Activated effector memory CD4-positive, alpha-beta T cell treated with anti-CD3 and anti-CD28 coated beads, Interleukin-2, amount 50 U/mL, for 16 hours (primary cell): Measurements from ENCODE around the gene TEKT3.

Experiments used
- DNase-seq: peaks from one replicate; pipeline ENCODE4 v3.0.0-alpha.2; 2020

Gene TEKT3

DNA sequence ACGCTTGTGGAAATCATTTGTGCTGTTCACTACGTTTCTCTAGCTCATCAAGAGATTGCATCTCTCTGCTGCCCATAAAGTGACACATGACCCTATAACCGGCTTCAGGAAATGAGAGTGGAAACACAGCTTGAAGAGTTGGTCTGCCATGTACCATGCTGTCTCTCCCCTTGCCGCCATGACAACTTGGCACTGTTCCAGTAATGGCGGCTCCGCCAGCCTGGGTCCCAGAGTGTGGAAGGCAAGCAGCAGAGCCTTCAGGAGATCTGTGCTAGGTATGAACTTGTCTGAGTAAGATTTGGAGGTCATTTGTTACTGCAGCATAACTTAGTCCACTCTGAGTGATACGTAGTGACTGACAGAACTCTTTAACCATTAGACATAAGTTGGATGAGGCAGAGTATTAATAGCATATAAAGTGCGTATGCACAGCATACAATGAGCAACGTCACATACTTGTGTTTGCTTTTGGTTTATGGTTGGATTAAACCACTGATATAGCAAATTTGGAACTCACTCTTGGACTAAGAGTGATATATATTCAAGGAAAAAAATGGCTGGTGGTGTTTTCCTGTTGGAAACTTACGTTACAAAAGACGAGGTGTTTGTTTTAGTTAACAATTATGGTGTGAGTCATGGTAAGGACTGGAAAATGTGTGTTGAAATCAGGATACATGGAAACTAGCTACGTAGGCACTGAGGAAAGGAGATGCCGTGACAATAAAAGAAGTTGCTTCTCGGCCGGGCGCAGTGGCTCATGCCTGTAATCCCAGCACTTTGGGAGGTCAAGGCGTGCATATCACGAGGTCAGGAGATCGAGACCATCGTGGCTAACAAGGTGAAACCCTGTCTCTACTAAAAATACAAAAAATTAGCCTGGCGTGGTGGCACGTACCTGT lies 51.9 kb downstream of the TEKT3 start:
- no peak for DNase-seq

DNA sequence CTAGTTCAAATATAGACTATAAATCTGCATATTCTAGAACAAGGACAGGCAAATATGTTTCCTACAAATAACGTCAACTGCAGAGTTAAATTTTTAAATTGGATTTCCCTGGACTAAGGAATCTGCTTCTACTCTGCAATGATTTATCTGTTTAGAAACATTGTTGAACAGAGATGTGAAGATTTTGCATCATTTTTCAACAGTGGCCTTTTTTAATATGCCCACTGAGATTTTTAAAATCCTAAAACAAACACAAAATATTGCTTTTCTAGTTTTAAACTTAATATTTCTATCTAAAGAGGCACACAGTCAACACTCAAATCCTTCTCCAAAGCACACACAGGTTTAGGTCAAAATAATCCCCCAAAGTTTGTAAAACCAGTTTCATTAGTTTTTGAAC lies 52.5 kb downstream of the TEKT3 start:
- DNase-seq = no peak

DNA sequence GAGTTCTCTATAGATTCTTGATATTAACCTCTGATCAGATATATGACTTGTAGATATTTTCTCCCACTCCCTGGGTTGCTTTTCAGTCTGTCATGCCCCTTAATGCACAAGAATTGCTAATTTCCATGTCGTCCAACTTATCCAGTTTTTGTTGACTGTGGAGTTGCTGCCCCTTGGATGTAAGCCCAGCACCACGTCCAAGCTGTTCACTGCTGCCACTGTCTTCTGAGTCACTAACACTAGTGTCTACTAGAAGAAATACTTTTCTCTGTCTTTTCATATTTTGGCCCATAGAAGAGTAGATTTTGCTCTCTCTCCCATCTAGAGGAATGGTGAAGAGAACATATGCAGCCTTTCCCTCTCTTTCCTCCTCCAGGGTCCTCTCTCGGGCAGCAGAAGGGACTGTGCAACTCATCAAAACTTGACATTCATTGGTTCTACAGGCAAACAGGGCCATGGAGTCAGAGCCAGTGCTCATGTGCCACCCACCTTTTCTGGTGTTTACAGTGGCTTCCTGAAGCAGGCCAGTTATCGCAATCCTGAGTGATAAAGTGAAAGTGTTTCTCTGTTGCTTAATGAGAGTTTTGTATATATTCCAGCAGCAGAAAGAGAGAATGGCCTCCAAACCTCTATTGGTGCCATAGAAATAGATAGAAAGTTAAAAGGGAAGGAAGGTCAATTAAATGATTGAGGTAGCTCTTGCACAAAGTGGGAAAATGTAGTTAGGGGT lies 53.7 kb downstream of the TEKT3 start:
- DNase-seq = no peak

DNA sequence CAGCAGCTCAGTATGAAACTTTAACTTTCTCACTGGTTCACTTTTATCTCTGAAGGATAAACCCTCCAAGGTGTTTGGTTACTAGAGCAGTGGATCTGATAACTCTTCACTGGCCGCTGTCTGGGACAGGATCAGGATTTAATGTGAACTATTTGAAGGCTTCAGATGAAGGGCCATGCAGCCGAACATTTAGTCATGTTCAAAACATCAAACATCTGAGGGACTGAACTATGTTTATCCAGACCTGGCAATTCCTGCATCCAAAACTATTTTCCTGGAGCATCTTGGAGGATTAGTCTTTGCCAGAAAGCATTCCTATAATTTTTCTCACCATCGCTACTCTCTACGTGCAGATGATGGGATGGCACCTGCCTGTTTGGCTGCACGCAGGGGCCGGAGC lies 55.9 kb downstream of the TEKT3 start:
- no peak for DNase-seq

DNA sequence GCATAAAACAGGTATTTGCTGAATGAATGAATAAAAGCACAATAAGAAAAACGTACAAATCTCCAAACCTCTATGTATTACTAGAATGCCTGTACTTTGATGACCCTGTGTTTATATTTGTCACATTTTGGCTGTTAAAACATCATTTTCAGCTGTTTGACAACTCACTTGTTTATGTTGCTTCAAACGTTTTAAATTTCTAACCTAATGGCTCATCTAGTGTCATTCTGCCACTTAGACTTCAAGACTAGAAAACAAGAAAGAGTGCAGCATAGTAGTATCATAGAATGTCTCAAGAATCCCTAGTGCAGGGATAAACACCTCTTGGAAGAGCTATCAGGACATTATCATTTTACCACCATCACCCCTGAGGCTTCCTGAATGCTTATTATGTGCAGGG lies 56.9 kb downstream of the TEKT3 start:
- DNase-seq = no peak

DNA sequence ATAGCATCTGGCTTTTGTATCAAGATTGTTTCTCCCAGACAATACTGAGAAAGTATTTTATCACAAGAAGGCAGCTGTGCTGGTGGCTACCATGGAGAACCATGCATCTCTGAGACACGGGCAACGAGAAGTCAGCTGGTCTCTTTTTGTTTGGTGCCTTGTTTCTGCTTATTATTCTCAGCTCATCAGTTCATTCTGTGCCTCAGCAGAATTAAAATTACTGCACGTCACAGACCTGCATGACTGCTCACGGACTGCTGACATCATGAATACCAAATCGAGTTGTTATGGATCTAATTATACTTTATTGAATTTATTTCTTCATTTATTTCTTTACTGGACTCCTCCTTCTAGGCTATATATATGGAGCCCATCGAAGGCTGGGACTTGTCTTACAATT lies 57.3 kb downstream of the TEKT3 start:
- DNase-seq = no peak

DNA sequence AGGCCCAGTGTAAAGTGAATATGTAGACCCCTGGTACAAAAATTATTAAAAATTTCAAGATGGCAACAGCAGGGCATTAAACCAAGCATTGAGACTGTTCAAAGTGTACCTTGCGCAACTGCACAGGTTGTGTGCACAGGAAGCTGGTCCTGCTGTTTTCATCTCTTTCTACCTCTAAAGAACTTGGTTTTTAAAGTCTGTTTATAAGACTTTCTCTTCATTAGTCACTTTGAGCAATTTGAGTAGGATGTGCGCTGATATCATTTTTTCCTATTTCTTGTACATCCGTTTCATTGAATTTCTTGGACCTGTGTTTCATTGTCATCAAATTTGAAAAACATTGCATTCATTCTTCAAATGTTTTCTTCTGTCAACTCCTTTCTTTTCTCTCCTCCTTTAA lies 59.5 kb downstream of the TEKT3 start:
- no peak for DNase-seq

DNA sequence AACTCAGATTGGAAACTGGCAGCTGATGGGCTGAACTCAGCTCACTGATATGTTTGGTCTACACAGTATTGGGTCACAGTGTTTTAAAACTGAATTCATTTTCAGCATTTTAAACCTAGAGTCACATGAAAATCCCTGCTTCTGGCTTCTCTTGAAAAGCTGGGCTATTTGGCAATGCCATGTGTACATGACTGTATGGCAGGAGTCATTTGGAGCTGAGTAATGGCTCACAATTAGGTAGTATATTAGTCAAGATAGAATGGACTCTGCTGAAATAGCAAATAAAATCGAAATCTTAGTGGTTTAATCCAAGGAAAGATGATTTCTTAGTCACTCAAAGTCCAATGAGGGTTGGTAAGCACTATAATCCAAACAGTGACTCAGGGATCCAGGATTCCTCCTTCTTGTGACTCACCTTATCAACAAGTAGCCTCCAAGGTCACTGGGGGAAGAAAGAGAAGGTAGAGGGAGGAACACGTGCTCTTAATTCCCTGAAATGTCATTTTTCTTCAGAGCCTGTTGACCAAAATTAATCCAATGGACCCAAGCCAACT lies 62.4 kb downstream of the TEKT3 start:
- no peak for DNase-seq

DNA sequence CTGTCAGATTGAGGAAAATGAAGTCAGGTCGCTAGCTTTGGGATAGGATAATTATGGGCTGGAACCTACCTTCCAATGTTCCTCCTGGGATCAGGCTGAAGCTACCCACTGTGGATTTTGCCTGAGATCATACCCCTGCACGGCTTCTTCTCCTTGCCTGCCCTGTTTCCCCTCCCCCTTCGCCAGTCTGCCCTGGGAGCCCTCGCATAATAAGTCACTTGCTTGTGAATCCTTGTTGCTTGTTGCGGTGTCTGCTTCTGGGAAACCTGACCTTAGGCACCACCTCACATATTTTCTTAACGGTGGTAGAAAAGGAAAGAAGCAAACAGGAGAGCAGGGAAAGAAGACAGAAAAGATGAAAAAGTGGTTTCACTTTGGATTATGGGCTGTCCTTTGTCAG lies 63.0 kb downstream of the TEKT3 start:
- DNase-seq = no peak

DNA sequence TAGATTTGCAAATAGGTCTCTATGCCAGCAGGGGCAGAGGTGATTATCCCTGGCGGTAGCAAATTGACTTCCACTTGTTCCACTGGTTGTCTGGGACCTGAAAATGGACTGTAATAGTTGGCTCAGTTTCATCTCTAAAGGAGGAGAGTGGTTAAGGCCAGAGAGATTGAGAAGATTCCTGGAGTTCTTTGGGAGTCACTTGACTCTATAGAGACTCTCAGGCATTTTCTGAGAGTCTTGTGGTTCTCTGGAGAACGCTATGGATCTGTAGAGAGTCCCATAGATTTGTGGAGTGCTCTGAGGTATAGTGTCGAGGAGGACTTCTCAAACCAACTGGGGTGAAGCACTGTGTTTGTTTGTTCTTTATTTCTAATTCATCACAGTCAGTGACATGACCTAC lies 67.4 kb downstream of the TEKT3 start:
- no peak for DNase-seq

DNA sequence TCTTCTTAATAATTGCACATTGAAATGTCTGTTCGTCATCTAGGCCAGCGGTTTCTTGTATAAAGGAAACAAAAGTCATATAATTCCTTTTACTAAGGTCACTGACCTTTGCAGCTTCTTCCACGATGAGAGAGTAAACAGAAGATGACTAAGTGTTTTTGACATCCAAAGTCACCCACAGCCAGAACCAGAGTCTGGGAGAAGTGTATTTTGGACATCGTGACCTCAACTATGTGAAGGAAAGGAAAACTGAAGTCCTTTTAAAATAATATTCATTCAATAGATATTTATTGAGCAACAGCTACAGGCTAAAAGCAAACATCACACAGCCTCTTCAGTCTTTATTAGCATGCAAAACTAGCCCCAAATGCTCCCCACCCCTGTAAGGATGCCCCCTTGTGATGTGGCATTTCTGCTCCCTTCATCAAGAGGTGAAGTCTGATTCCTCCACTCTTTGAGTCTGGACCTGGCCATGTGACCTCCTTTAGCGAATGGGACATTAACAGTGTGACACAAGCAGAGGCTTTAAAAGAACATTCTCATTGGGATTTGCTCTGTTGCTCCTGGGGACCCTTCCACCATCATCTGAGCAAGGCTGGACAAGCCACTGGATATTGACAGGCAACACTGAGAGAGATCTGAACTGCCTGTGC lies 68.1 kb downstream of the TEKT3 start:
- DNase-seq = no peak

DNA sequence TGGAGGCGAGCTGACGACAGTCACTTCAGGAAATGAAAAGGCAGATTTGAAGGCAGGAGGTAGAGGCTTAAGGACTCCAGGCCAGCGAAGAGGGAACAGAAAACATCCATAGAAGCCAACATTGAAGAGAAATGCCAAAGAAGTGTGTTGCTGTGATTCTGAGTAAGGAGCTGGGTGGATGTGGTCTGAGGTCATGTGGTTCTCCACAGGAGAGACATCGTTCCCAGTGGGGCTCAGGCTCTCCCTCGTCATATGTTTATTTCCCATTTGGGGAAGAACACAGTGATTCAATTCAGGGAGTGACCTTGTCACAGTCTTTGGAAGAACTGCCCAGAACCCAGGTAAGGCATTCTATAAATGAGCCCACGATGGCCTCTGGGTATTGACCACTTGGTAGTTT lies 69.7 kb downstream of the TEKT3 start:
- no peak for DNase-seq

DNA sequence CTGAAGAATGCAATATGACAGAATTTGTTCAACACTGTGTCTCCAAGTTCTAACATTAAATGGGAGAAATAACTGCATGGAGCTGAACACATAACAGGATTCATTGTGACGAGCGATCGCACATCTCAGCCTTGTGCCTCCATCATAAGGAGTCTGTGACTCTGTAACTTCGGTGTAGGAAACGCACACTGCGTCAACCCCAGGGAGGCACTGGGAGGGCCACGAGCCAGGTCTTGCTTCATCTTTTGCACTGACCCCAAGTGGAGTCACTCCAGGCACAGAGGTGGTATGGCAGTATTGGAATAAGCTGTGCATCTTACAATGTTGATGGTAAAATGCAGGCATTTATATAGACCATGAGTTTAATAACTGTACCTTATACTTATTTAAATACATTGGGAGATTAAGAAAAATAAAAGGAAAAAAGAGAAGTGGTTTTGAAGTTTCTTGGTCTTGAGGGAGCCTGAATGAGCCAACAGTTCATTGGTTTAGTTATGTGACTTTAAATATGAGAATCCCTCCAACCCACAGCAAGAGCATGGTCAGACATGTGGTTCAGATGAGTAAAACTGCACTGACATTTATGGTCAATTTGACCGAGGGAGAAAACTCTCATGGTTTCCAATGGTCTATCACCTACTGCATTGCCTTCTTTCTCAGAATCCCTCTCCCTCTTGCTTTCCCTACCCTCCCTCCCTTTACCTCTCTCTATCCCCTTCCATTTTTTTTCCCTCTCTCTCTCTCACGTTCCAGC lies 70.6 kb downstream of the TEKT3 start:
- DNase-seq = no peak

DNA sequence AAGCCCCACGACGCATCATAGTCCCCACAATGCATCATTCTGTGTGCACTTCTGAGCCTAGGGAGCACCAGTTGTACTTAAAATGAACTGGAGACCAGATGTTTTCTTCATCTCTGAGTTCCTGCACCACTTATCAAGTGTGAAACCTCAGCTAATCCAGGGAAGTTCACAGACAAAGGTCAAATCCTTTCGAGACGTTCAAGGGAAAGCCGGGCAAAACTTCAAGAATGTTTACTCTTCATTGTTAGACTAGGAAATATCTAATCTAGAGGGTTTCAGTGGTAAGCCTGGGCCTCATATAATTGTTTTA lies 71.7 kb downstream of the TEKT3 start:
- no peak for DNase-seq

DNA sequence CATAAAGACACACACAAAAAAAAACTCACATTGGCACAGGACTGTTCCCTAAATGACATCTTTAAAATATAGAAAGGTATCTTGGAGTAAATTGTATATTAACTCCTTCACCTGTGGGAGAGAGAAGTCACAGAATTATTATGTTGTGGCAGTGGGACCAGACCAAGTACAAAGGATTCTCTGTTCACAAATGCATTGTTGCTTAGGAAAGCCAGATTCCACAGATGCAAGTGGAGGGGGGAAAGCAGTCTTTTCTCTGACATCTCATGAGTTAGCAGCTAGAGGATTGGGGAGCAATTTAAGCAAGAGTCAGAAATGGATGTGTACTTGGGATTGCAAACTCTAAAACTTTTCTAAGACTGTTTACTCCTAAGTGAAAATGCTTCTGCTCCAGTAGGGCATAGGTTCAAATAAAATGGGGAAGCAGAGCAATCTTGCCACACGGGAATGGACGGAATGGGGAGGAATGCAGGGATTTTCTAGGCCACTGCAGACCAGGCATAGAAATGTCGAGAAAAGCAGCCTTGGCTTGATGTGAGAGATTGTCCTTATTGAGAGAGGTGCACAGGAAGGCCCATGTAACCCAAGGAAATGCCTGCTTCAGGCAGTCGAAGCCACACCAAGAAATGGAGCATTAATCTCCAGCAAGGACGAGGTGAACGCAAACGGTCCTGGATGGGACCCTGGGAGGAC lies 72.2 kb downstream of the TEKT3 start:
- DNase-seq = no peak

DNA sequence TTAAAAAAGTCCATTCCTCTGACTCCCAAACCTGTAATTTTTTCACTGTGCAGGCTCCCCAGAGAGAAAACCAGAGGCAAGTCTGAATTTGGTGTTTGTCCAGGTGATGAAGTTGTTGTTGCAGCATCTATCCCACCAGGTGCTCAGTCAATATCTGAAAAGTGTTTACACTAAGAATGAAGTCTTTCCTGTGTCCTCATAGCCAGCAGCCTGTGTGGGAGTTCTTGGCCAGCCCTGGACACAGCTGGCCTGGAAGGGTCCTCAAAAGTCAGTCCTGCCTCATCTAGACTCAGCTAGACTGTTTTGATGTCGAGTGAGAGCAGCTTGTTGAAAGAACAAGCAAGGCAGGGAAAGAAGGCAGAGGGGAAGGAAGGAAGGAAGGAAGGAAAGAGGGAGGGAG lies 72.9 kb downstream of the TEKT3 start:
- no peak for DNase-seq

DNA sequence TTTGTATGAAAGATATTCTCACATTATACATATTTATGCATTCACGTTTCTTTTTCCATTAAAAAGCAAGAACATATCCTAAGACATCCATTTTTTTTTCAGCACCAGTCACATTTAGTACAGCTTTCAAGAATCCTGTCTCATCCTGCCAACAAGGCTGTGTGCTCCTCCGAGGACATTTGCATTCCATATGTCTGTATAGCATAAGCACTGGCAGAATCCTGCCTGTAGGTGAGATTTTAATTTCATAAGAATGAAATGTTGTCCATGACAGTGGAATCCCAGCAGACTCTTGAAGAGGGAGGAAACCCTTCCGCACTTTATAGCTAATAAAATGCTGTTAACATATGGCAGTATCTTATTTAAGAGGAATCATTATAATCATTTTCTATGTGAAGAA lies 73.4 kb downstream of the TEKT3 start:
- DNase-seq = no peak

DNA sequence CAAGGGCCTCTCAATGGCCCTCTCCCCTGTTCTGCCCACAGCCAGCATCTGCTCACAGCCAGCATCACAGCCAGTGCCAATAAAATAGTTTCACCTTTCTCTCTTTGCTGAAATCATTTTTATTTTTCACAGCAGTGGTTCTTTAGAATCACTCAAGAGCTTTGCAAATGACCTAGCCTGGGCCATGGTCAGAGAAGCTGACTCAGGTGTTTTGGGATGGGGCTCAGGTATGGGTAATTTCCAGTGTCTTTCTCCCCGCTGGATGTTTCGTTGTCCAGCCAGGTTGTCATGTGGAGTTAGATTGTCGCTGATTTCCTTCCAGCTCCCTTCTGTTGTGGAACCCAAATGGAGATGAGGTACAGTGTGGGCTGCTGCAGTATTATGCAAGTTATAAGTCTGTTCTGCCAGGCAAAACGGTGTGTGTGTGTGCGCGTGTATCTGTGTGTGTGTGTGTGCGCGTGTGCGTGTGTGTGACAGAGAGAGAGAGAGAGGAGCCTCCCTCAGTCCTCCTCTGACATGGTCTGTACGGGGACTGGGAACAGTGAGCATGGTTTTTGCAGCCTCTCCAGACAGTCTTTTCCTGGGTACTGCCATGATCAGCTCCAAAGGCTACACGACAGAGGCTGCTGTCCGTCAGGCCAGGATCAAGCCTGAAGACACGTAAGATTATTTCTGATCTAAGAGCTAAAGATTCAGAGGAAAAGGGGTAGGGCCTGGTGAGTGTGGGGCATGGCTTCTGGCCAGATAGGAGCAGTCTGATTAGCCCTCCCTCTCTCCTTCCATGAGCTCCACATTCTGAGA lies 74.9 kb downstream of the TEKT3 start:
- DNase-seq = no peak

DNA sequence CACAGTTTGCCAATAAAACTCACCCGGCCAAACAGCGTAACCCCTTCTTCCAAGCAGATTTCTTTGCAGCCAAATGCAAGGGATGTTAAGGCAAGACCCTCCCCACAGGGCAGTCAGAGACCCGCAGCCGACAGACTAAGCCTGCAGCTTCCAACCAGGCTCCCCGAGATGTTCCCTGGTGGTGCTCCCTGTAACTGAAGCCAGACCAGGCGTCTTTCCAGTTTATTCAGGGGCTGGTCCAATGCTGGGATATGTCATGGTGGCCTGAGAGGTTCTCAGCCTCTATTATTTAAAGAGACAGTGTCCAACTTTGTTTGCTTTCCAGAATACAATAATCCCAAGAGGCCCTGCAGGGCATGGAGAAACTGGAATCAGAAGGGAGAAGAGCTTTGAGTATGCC lies 76.3 kb downstream of the TEKT3 start, which contains the start of gene PMP22:
Gene PMP22, minus strand, starts transcription at position 196 of the 400 bp plus-strand sequence. CDS start 4,599 bp downstream, outside the sequence.
- DNase-seq = no peak

DNA sequence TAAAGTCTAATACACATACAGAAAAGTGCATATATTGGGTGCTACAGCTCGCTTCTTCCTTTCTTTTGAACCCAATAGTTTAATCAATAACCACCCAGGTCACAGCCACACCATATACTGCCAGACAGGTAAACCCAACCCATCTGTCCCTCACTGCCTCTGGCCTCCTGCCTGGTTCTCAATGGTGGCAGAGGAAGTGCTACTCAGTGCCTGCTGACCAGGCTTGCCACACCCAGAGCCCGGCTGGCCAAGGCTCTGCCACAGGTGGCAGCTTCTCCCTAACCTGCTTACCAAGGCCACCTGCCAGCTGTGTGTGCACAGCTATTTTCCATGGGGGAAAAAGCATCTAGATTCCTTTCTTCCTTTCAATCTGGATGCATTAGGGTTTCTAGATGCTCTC lies 76.9 kb downstream of the TEKT3 start:
- DNase-seq = no peak

DNA sequence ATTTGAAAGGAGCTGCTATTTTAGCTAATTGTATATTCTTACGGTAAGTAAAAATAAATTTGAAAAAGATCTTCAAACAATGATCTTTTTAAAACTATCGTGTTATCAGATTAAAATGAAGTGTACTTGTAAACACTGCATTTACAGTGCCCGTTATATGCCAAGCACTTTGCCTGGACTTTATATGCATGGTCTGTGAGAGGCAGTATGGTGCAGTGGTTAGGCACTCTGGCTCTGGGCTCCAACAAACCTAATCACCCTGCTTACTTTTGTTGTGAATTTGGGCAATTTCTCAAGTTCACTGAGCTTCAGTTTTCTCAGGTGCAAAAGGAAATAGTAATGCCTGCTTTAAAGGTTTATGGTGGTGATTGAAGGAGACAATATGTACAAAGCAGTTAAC lies 77.7 kb downstream of the TEKT3 start:
- no peak for DNase-seq
